Activated CD8-positive, alpha-beta memory T cell treated with anti-CD3 and anti-CD28 coated beads for 48 hours (primary cell): Measurements from ENCODE around the gene MATK.
A peak's percentile ranks its signal among the peaks of the same experiment; 100 is the strongest.
"Not testable (repeated sequence)": the region's sequence is repeated elsewhere in the genome, so short reads cannot be mapped to it uniquely, and the experiment has no call there.

Source experiments
- DNase-seq, 3 experiments: peaks; one replicate each; pipeline ENCODE4 v3.0.0-alpha.2; 2020; ENCODE audit warnings: low read depth in 2 of 3, low spot score in 2 of 3

MATK gene

GRCh38 chr19:3771000-3771905 lies 14.9 kb downstream of the MATK start:
- DNase-seq = no peak

DNA sequence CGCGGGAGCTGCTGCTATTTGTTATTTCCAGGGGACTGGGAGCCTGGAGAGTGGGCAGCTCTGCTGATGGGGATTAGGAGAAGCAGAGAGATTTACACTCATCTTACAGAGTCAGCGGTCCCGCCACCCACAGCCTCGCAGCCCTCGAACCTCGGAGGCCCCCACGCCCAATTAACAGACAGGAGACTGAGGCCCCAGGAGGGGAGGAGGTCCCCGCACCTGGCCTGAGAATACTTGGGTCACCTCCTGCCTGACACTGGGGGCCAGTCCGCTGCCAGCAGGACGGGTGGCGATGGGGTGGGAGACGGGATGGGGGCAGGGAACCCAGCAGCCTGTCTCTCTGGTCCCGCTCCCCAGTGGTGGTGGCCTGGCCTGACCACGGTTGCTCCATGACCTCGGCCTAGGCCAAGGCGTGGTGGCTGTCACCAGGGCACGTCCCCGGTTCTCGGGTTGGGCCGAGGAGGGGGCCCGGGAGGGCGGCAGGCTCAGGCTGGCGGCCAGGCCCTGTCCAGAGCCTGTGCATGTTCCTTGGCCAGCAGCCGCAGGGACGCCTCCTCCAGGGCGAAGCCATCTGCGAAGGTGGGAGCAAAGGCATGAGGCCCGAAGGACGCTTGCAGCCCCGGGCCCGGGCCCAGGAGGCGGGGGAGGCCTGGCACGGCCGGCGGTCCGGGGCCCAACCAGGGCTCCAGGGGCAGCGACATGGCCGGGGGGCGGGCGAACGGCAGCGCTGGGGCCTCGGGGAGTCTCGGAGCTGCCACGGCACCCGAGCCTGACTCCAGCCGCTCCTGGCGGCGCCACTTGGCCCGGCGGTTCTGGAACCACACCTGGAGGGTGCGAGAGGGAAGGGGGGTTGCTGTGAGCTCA lies 15.8 kb downstream of the MATK start:
- DNase-seq = no peak

GRCh38 chr19:3769494-3769893 lies 16.7 kb downstream of the MATK start:
- DNase-seq = no peak

- no peak for DNase-seq
Observed at GRCh38 chr19:3768748-3769099, 17.5 kb downstream of the MATK start.

DNA sequence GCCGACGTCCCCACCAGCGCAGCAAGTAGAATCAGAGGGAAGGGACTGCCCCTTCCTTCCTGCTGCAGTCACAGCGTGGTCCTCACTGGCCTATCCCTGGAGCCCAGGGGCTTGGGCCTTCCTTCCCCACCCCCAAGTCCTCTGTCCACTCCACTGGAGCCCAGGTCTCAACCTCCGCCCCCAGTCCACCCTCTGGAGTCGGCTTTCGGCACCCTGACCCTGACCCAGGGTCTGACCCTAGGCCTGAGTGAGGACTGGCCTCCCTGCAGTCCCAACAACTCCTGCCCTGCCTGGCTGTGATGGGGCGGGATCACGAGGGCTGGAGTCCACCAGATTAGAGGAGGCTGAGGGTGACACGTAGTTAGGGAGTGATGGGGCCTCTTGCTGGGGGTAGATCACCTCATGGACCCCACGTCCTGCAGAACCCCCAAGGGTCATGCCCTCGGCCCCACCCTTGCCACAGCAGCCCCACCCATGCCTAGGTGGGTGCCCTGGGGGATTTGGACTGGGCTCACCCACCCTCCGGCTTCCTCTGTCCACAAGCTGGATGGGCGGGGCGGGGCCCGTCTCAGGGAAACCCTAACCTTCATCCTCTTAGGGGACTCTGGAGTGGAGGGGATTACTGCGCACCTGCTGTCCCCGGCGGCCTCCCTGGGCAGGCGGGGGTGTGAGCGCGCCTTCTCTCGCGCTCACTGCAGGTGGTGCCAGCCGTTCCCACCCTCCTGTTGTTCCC lies 18.0 kb downstream of the MATK start:
- DNase-seq = no peak

- no peak for DNase-seq
Observed at GRCh38 chr19:3767050-3767449, 19.1 kb downstream of the MATK start.

- DNase-seq = no peak
Observed at GRCh38 chr19:3766520-3766919, 19.7 kb downstream of the MATK start.

GRCh38 chr19:3765757-3766156 lies 20.4 kb downstream of the MATK start:
- DNase-seq = not testable (repeated sequence)

- no peak for DNase-seq
Observed at GRCh38 chr19:3765121-3765520, 21.1 kb downstream of the MATK start.

- peak; percentile 93 to 99 (median 99) for DNase-seq
Observed at GRCh38 chr19:3762501-3763459, 23.4 kb downstream of the MATK start, which contains the start of gene MRPL54. MRPL54 (plus strand) TSS chr19:3762682; CDS start chr19:3762701, 19 bp downstream.

DNA sequence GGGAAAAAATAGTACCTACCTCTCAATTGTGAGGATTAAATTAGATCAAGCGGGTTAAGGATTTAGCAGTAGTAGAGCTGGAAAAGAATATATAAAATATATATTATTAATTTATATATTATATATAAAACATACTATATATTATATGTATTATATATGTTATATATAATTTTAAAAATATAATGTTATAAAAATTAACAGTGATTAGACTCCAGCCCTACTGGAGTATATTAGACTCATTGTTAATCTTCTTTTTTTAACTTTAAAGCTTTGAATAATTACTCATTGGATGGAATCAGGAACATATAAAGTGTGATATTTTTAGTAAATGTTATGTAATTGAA lies 24.1 kb downstream of the MATK start:
- DNase-seq = no peak

DNA sequence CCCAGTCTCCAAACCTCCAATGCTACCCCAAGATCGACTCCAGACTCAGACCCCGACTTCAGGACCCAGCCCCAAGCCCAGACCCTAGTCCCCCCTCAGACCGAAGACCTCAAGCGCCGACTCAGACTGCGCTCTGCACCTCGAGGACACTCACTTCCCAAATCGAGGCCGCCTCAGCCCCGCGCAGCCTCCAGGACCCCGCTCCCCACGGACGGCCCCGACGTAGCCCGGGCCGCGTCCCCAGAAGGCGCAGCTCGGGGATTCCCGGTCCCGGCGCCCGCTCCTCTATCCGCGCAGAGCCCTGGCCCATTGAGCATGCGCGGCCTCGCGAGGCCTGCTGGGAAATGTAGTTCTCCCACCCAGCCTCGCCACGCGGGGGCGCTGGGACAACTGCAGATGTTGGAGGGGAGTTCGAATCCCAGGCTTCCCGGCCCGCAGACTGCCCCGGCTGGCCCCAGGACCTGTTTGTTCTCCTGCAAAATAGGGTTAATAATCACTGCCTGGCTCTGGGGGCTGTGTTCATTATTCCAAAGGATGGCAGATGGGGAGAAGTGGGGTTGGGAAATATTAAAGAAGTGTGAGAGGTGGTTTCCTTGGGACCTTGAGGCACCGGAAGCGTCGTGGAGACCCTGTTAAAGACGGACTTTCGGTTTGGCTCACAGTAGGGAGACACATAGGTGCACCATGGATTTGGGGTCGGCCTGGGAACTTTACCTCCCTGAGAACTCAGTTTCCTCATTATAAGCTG lies 24.6 kb downstream of the MATK start, which contains the start of gene APBA3:
APBA3 (minus strand) TSS at position 311 of the 748 bp plus-strand sequence. CDS start 1,428 bp downstream, outside the sequence.
- peak; percentile 93 to 99 (median 96) for DNase-seq

DNA sequence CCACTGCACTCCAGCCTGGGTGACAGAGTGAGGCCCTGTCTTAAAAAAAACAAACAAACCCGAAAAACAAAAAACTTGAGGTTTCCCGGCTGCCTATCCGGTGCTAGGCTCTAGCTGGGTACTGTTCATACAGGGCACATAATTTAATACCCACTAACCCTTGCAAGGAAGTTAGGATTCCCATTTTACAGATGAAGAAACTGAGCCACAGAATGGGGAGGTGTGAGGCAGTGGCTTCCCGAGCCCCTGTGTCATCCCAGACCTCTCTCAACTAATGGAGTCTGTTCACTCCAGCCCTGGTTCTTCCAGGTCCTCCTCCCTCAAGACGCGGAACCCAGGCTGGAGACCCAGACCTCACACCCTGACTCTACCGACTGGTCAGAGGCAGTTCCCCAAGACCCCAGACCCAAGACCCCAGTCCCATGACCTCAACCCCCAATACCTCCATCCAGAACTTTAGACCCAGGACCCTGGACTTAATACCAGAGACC lies 25.3 kb downstream of the MATK start:
- no peak for DNase-seq

DNA sequence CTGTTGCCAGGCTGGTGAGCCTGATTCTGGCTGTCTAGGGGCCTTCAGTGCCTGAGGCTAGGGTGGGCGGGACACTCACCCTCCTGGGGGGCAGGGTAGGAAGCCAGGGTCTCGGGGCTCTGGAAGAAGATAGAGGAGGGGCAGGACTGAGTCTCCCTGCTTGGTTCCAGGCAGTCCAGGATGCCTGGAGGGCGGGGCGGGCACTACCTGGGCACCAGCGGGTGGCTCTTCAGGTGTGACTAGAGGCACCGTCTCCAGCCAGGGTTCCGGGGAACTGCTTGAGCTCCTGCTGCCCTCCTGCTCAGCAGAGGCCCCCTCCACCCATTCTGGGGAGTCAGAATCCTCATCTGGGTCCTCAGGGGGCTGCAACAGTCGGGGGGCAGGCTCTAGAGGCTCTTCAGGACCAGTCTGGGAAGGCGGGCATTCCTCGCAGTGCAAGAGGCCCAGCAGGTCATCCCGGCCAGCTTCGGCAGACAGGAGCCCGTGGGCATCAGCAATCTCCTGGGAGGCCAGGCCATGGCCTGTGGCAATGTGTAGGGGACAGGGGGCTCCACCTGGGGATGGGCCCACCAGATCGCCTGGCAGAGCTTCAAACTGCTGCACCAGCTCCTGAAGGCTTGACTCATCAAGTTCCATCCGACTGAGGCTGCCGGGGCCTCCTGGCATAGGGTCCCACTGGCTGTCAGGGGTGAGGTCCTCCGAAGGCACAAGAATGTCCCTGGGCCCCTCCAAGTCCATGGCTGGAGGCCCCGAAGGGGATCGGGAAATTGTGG lies 26.5 kb downstream of the MATK start:
- no peak for DNase-seq

DNA sequence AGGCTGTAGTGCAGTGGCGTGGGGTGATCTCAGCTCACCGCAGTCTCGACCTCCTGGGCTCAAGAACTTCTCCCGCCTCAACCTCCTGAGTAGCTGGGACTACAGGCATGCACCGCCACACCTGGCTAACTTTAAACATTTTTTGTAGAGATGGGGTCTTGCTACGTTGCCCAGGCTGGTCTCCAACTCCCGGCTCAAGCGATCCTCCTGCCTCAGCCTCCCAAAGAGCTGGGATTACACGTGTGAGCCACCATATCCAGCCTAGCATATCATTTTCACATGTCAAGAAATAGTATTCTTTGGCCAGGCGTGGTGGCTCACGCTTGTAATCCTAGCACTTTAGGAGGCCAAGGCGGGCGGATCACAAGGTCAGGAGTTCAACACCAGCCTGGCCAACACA lies 27.9 kb downstream of the MATK start:
- DNase-seq = not testable (repeated sequence)

- DNase-seq = not testable (repeated sequence)
Observed at GRCh38 chr19:3757705-3758104, 28.5 kb downstream of the MATK start.

GRCh38 chr19:3753631-3754410 lies 32.4 kb downstream of the MATK start:
- no peak for DNase-seq

- DNase-seq = no peak
Observed at GRCh38 chr19:3752492-3752891, 33.7 kb downstream of the MATK start.
